ENCODE data around the gene STON1.

DNA sequence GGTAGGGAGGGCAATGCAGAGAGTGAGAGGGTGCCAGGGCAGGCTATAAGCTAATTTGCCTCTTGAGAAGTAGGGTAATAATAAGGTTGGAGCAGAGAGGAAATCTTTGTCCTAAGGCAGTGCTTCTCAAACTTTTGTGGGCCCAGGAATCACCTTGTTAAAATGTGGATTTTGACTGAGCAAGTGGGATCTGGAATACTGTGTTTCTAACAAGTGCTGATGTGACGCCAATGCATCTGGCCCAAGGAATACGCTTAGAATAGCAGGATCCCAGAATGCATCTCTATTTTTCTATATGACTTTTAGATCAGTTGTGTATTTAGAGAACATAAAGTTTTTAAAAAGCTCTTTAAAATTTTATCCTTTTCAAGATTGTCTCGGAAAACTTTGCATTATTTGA lies 58.0 kb downstream of the STON1 start:
- TF ChIP-seq, protein P1, sequence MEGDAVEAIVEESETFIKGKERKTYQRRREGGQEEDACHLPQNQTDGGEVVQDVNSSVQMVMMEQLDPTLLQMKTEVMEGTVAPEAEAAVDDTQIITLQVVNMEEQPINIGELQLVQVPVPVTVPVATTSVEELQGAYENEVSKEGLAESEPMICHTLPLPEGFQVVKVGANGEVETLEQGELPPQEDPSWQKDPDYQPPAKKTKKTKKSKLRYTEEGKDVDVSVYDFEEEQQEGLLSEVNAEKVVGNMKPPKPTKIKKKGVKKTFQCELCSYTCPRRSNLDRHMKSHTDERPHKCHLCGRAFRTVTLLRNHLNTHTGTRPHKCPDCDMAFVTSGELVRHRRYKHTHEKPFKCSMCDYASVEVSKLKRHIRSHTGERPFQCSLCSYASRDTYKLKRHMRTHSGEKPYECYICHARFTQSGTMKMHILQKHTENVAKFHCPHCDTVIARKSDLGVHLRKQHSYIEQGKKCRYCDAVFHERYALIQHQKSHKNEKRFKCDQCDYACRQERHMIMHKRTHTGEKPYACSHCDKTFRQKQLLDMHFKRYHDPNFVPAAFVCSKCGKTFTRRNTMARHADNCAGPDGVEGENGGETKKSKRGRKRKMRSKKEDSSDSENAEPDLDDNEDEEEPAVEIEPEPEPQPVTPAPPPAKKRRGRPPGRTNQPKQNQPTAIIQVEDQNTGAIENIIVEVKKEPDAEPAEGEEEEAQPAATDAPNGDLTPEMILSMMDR (IDR thresholded peaks at IDR 0.05), result no peak
- no peak for TF ChIP-seq POLR2A (IDR thresholded peaks at IDR 0.05)
